Osteocyte (in vitro differentiated cells): ENCODE results near the gene SMYD3. TPM values are rescaled to one million over a fixed set of nuclear protein-coding genes. Genes with fewer than 3 reads are reported as not detected.

ENCODE experiments used
- DNase-seq: peaks from one replicate; pipeline ENCODE4 v3.0.0; 2021; ENCODE audit warnings: mixed read lengths; ENCODE audit not compliant: unreplicated experiment; ENCODE audit errors: extremely low spot score
- H3K27ac Mint-ChIP-seq: one replicate; pipeline ENCODE4 v1.8.0; 2021; ENCODE audit warnings: mild to moderate bottlenecking, mixed read lengths; ENCODE audit not compliant: unreplicated experiment
- H3K27me3 Mint-ChIP-seq: one replicate; pipeline ENCODE4 v1.8.0; 2021; ENCODE audit warnings: mixed read lengths; ENCODE audit not compliant: unreplicated experiment
- H3K36me3 Mint-ChIP-seq: one replicate; pipeline ENCODE4 v1.8.0; 2021; ENCODE audit warnings: mixed read lengths; ENCODE audit not compliant: unreplicated experiment
- H3K4me1 Mint-ChIP-seq: one replicate; pipeline ENCODE4 v1.8.0; 2021; ENCODE audit warnings: mixed read lengths; ENCODE audit not compliant: unreplicated experiment
- H3K4me3 Mint-ChIP-seq: one replicate; pipeline ENCODE4 v1.8.0; 2021; ENCODE audit warnings: mild to moderate bottlenecking, moderate library complexity, mixed read lengths; ENCODE audit not compliant: unreplicated experiment
- H3K9me3 Mint-ChIP-seq: one replicate; pipeline ENCODE4 v1.8.0; 2021; ENCODE audit warnings: mixed read lengths; ENCODE audit not compliant: unreplicated experiment
- CTCF ChIP-seq: fragments of 200-600 bp; sonication (generic); IDR thresholded peaks from 2 replicates; pipeline ENCODE4 v1.5.0; 2021; ENCODE audit warnings: antibody characterized with exemption, mild to moderate bottlenecking, moderate library complexity
- total RNA-seq: library from RNA; stranded (reverse); gene quantifications from 2 replicates; pipeline ENCODE4 v1.2.1, GENCODE V29; 2021

The SMYD3 gene
- total RNA-seq, 1 donor from 2014 or later = 22.3 TPM

DNA sequence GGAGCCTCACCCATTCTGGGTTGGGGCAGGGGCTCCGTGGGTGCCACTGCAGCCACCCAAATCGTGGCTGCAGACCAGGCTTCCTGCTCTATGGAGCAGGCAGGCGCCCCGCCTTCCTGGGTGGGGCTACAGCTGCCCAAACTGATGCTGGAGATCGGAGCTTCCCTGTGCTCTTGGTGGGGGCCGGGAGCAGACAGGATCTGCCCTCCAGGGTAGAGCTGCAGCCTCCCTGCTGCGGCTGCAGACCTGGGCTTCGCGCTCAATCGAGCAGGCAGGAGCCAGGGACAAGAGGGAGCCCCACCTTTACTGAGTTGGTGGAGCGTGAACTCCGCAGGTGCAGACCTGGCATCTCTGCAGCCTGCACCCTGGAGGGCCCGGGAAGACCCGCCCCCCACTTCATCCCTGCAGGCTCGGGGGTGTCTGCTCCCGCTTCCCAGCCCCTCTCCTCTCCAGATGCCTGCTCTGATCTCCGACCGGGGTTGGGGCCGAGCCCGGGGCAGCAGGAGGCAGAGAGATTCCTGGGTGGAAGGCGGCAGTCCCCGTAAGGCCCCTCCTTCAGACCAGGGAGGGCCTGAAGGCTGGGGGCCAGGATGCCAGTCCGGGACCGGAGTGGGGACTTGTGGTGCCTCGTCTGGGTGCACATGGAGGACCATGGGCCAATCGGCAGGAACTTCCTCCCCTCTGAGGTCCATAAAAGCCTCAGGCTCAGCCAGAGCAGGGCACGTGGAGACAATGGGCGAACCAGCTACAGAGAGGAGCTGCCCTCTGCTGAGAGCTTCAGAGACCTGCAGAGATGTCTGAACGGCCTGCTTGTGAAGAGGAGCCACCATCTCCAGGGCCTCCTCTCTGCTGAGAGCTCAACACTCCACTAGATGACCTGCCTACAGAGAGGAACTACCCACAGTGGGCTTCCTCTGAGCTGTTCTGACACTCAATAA lies 359.3 kb downstream of the SMYD3 start:
- no peak for DNase-seq
- Mint-ChIP-seq H3K27me3 (no peaks in the 10 kb centered on the region), H3K9me3 (no peaks in the 10 kb centered on the region), H3K4me3 (no peak overlapping the region), H3K27ac (no peak overlapping the region), H3K4me1 (peaks cover 7% of the 10 kb centered on the region), H3K36me3 (no peaks in the 10 kb centered on the region)
- no peak for TF ChIP-seq CTCF

GRCh38 chr1:246146804-246147523 lies 360.1 kb downstream of the SMYD3 start:
- DNase-seq = no peak
- no peaks in the 10 kb centered on the region for H3K9me3 Mint-ChIP-seq
- H3K27me3 Mint-ChIP-seq = no peaks in the 10 kb centered on the region
- H3K36me3 Mint-ChIP-seq = no peaks in the 10 kb centered on the region
- no peak for TF ChIP-seq CTCF
- H3K4me3 Mint-ChIP-seq = no peak overlapping the region
- no peak overlapping the region for H3K27ac Mint-ChIP-seq
- peaks cover 12% of the 10 kb centered on the region for H3K4me1 Mint-ChIP-seq

DNA sequence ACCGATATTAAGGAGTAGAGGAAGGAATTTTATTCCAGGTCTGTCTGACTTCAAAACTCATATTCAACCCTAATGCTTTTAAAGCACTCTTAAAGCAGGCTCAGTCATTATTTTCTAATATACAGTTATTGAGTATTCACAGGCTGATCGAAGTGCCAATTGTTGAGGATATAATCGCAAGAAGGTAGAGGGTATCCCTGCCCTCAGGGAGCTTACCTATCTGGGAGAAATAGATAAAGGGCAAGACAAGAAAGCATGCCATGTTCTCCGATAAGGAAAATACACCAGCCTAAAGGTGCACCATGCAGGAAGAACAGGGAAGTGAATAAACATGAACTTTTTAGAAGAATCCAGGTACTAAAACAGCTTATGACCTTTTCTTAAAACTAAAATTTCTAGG lies 361.2 kb downstream of the SMYD3 start:
- Mint-ChIP-seq H3K4me1 (peaks cover 7% of the 10 kb centered on the region), H3K27me3 (no peaks in the 10 kb centered on the region), H3K4me3 (no peak overlapping the region), H3K27ac (no peak overlapping the region), H3K36me3 (no peaks in the 10 kb centered on the region), H3K9me3 (no peaks in the 10 kb centered on the region)
- DNase-seq = no peak
- TF ChIP-seq CTCF = no peak

GRCh38 chr1:246144931-246145330 lies 362.1 kb downstream of the SMYD3 start:
- no peak overlapping the region for H3K27ac Mint-ChIP-seq
- no peak for TF ChIP-seq CTCF
- H3K4me3 Mint-ChIP-seq = no peak overlapping the region
- H3K9me3 Mint-ChIP-seq = no peaks in the 10 kb centered on the region
- no peaks in the 10 kb centered on the region for H3K36me3 Mint-ChIP-seq
- H3K4me1 Mint-ChIP-seq = peaks cover 10% of the 10 kb centered on the region
- H3K27me3 Mint-ChIP-seq = no peaks in the 10 kb centered on the region
- DNase-seq = no peak

DNA sequence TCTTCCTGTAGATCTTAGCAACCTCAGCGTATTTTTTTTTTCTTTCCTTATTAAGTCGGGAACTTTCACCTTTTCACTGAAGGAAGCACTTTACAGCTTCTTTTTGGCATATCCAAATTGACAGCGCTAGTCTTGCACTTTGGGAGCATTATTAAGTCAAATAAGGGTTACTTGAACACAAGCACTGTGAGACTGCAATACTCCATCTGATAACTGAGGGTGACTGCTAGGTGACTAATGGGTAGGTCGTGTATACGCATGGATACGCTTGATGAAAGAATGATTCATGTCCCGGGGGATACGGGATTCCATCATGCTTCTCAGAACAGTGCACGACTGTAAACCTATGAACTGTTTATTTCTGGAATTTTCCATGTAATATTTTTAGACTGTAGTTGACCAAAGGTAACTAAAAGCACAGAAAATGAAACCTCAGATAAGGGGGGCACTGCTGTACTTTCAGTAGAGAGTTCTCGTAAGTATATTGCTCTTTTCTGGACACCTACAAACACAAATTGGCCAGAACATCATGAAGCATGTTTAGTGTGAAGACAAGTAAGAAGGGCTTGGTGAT lies 364.7 kb downstream of the SMYD3 start:
- no peak for TF ChIP-seq CTCF
- no peaks in the 10 kb centered on the region for H3K9me3 Mint-ChIP-seq
- H3K27ac Mint-ChIP-seq = no peak overlapping the region
- H3K4me1 Mint-ChIP-seq = peaks cover 14% of the 10 kb centered on the region
- H3K27me3 Mint-ChIP-seq = no peaks in the 10 kb centered on the region
- DNase-seq = no peak
- no peaks in the 10 kb centered on the region for H3K36me3 Mint-ChIP-seq
- no peak overlapping the region for H3K4me3 Mint-ChIP-seq
